VCaP (cell line): ENCODE results near the gene S100G.

Experiments used
- H3K27ac ChIP-seq: fragments of 450-650 bp; 2 replicates; pipeline ENCODE4 v1.5.1; 2017
- CTCF ChIP-seq: fragments of 450-650 bp; conservative IDR thresholded peaks from 2 replicates; pipeline ENCODE4 v1.5.1; 2017; ENCODE audit warnings: mild to moderate bottlenecking, moderate library complexity

S100G gene

GRCh38 chrX:16651391-16652024 lies 1.6 kb downstream of the S100G start:
- TF ChIP-seq CTCF = no peak
- no peak overlapping the region for H3K27ac ChIP-seq

DNA sequence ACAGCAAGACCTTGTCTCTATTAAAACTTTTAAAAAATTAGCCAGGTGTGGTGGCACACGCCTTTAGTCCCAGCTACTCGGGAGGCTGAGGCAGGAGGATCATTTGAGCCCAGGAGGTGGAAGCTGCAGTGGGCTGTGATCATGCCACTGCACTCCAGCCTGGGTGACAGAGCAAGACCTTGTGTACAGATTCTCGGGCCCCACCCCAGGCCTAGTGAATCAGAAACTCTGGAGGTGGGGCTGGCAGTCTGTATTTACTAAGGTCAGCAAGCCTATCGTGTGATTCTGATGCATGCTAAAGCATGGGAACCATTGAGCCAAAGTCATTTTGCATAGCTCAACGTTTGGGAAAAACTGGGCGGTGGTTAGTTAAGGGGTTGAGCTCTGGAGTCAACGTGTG lies 3.5 kb downstream of the S100G start:
- H3K27ac ChIP-seq = no peak overlapping the region
- no peak for TF ChIP-seq CTCF

- no peak overlapping the region for H3K27ac ChIP-seq
- TF ChIP-seq CTCF = no peak
These were observed 4.1 kb downstream of the S100G start for GRCh38 chrX:16654093-16654492.

- no peak overlapping the region for H3K27ac ChIP-seq
- TF ChIP-seq CTCF = no peak
These were observed 8.3 kb downstream of the S100G start for GRCh38 chrX:16658284-16658683.

DNA sequence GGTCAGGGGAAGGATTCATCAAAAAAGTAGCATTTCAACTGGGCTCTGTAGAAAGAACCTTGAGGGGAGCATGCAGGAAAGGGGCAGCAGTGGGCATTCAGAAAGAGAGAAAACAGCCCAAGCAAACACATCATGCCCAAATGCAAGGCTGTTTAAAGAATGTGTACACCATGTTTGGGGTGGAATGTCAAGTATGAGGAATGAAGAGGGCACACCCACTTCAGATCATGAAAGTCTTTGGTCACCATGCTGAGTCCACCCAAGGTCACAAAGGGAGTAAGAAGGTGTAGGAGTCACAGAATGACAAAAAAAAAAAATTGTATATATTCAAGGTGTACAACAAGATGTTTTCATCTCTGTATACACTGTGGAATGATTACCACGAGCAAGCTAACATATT lies 9.4 kb downstream of the S100G start:
- H3K27ac ChIP-seq = no peak overlapping the region
- TF ChIP-seq CTCF = no peak

DNA sequence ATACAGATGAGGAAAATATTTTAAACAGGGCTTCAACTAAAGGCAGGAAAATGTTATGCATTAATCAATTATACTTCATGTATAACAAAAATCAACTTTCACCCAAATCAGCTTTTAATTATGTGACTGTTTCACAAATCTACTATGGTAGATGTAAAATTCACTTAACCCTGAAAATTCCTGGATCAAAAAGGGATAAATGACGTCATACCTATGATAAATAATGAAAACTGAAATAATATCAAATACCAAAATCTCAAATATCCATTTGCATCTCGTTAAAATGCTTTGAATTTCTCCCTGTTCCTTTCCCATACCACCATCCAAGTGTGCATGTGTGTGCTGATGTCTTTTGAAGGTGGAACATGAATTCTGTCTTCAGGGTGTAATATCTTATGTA lies 11.5 kb downstream of the S100G start:
- no peak for TF ChIP-seq CTCF
- H3K27ac ChIP-seq = no peak overlapping the region

DNA sequence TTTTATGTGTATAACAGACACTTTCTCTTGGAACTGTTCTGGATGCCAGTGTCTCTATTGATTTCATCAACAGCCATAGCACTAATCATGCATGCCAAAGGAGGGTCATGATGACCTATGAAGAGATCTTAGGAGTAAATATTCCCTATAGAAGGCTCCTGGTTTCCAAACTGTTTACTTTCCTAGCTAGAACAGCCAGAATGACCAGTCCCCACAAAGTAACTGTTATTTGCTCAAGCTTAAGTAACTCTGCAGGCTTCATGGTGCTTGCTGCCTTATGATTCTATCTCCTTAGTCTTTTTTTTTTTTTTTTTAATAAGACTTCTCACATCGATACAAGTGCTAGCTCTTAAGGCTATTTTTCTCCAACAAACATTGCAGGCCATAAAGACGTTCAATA lies 12.4 kb downstream of the S100G start:
- peak overlapping the region; percentile 62 for H3K27ac ChIP-seq
- no peak for TF ChIP-seq CTCF

- H3K27ac ChIP-seq = peak overlapping the region; percentile 62
- peak; percentile 51 for TF ChIP-seq CTCF
These were observed 14.1 kb downstream of the S100G start for GRCh38 chrX:16664074-16664473.
